GM18907 (cell line): ENCODE measurements around the gene USP30.

Experiments
- ATAC-seq: cut with Tn5 transposase; IDR thresholded peaks from one replicate; pipeline ENCODE4 v1.9.1; 2021; ENCODE audit warnings: mild to moderate bottlenecking, moderate library complexity; ENCODE audit not compliant: unreplicated experiment

Gene USP30

GRCh38 chr12:109125791-109126190 is 73.4 kb downstream of the USP30 start:
- no peak for ATAC-seq

DNA sequence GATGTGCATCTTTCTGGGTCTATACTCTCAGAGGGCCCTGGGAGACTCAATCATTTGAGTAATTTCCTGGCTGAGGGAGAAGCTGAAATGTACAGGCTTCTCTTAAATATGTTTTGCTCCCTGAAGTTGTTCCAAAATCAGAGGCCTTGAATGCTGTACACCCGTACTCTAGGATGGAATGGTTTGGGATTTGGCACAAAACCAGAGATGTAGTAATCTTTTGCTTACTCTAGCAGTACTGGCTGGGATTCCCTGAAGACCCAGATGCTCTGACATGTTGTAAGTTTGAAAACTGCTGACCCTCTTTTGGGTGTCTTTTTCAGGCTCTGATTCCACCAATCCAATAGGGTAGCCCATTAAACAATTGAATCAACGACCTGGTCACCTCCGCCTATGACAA is 74.4 kb downstream of the USP30 start:
- ATAC-seq, result no peak

DNA sequence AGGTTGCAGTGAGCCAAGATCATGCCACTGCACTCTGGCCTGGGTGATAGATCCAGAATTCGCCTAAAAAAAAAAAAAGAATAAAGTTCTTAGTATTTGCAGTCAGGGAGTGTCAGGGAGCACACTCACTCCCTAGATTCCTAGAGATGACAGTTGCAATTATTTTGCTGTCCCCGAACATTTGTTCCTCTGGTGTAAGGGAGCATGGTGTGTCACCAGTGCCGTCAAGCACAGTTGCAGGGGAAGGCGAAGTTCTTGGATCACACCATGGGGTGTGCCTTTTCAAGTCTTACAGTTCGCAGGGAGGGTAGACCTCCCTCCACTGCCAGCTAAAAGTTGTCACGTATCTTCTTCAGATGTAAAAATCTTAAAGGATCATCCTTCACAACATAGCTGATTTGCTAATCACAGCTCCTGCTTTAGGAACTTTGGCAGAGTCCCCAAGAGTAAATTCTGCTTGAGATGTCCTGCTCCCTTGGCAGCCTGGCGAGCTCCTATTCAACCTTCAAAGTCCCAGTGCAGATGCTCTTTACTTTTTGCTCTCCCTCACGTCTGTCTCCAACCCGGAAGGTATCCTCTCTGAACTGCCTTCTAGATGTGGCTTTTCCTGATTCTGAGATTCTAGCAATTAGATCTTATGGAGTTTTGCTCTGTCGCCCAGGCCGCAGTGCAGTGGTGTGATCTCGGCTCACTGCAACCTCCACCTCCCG is 75.3 kb downstream of the USP30 start:
- no peak for ATAC-seq

- no peak for ATAC-seq
Measured at GRCh38 chr12:109130297-109131153, 78.1 kb downstream of the USP30 start.

DNA sequence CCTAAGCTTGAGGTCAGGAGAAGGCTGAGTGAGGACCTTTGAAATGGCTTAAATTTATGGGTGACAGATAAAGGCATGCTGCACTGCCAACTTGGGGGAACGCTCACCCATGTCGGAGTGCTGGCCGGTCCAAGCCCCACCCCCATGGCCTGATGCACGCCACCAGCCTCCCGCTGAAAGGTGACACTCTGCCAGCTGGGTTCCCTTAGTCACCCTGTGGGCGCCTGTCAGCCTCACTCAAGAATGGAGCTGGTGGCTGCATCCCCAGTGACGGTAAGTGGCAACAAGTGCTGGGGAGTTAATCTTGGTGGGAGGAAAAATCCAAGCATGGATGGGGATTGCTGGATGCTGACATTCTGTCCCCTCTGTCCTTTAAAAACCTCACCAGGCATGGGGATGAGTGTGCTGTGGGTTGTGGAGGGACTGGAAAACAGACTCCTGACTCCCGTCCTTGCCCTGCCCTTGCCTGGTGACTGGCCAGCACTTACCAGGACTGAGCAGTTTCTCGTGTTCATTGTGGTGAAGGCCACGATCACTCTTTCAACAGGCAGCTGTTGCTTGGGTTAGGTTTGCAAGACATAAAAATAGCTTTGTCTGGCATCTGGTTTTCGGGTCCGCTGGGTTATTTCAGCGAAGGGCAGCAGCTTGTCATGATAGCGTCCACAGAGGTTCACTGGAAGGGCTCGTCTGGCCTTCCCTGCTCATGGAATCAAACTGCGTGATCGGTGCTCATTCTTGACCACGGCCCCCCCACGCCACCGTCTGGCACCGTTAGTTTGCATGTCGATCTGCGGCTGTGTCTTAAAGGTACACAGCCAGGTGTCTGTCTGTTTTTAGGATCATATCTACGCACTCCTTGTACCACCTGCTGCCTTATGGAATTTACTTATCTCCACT is 79.0 kb downstream of the USP30 start:
- no peak for ATAC-seq

GRCh38 chr12:109134186-109134917 is 82.0 kb downstream of the USP30 start:
- ATAC-seq, result no peak

DNA sequence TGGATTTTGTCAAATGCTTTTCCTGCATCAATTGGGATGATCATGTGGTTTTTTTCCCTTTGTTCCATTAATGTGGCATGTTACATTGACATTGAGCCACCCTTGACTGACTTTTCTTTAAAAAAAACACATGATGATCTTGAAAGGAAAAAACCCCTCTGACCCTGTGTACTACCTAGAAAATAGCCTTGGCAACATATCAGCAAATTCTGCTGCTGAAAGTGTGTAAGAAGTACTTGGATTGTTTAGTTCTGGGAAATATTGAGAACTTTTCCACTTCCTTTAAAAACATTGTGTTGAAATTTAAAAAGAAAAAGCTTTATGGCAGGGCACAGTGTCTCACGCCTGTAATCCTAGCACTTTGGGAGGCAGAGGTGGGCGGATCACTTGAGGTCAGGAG is 84.7 kb downstream of the USP30 start:
- ATAC-seq, result no peak
